GM12875 (cell line): Measurements from ENCODE around the gene ANTXR2.

Experiments
- H3K4me3 ChIP-seq: one replicate; pipeline ENCODE4 v1.5.1; 2011; ENCODE audit warnings: low read depth, low read length, control low read depth
- CTCF ChIP-seq: IDR thresholded peaks from 2 replicates; pipeline ENCODE4 v1.5.1; 2011; ENCODE audit warnings: low read depth, mild to moderate bottlenecking, control low read depth, inconsistent platforms, low read length, moderate library complexity, borderline replicate concordance; ENCODE audit not compliant: insufficient read depth

ANTXR2 gene

DNA sequence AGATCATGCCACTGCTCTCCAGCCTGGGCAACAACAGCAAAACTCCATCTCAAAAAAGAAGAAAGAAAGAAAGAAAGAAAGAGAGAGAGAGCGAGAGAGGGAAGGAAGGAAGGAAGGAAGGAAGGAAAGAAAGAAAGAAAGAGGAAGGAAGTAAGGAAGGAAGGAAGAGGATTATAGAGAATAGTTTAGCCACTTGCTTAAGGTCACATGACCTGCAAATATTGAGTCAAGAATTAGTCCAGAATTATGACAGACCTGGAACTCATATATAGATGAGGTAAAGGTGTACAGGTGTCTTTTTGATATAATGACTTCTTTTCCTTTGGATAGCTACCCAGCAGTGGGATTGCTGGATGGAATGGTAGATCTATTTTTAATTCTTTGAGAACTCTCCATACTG, 25.6 kb upstream of the ANTXR2 start:
- no peak overlapping the region for H3K4me3 ChIP-seq
- TF ChIP-seq CTCF = no peak

GRCh38 chr4:80097400-80098177, 24.6 kb upstream of the ANTXR2 start:
- H3K4me3 ChIP-seq = no peak overlapping the region
- no peak for TF ChIP-seq CTCF

GRCh38 chr4:80096175-80096850, 23.3 kb upstream of the ANTXR2 start:
- no peak overlapping the region for H3K4me3 ChIP-seq
- no peak for TF ChIP-seq CTCF

GRCh38 chr4:80094191-80094590, 21.2 kb upstream of the ANTXR2 start:
- no peak for TF ChIP-seq CTCF
- H3K4me3 ChIP-seq = no peak overlapping the region

DNA sequence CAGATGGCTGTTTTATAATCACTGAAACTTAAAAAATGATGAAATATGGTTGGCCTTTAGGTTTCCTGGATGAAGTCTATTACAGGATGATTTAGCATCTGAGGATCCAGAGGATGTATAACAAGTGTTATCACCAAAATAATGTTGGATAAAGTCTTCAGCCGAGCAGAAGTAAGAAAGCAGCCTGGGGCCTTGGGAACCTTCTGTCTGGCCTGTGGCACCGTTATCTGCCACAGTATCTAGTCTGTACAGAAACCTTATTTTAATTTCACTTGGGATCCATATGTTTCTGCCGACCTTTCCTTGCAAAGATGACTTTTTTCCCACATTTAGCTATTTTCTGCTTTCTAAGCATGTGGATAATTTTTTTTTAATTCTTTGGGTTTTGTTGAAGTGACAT, 20.5 kb upstream of the ANTXR2 start:
- H3K4me3 ChIP-seq = no peak overlapping the region
- no peak for TF ChIP-seq CTCF

- H3K4me3 ChIP-seq = no peak overlapping the region
- no peak for TF ChIP-seq CTCF
Measured at GRCh38 chr4:80092847-80093246, 19.8 kb upstream of the ANTXR2 start.

GRCh38 chr4:80092088-80092487, 19.1 kb upstream of the ANTXR2 start:
- TF ChIP-seq CTCF = no peak
- no peak overlapping the region for H3K4me3 ChIP-seq
